Brain microvascular endothelial cell (primary cell): ENCODE measurements around the gene SLC35A1.

Experiments used
- DNase-seq: peaks from one replicate; pipeline ENCODE4 v3.0.0-alpha.2; 2020
- H3K27ac ChIP-seq: fragments of 250-450 bp; sonication (Bioruptor Pico); 2 replicates; pipeline ENCODE4 v1.5.1; 2020; ENCODE audit warnings: mild to moderate bottlenecking, moderate library complexity
- H3K27me3 ChIP-seq: fragments of 250-450 bp; sonication (Bioruptor Pico); replicated peaks from 2 replicates; pipeline ENCODE4 v1.5.1; 2020; ENCODE audit warnings: mild to moderate bottlenecking
- H3K36me3 ChIP-seq: fragments of 250-450 bp; sonication (Bioruptor Pico); replicated peaks from 2 replicates; pipeline ENCODE4 v1.5.1; 2020; ENCODE audit warnings: mild to moderate bottlenecking
- H3K4me3 ChIP-seq: 2 replicates; pipeline ENCODE4 v1.5.1; 2011; ENCODE audit warnings: low read depth, mild to moderate bottlenecking, control low read depth, low read length, moderate library complexity
- in situ Hi-C: cut with HindIII; loops from 2 replicates; pipeline ENCODE4 v1.10.0; 2017; ENCODE audit warnings: low sequenced_read_pairs, low pct_ligation_motif_present
- TF ChIP-seq, protein P1 (sequence below): IDR thresholded peaks from 2 replicates; pipeline ENCODE4 v1.5.1; 2011; ENCODE audit warnings: low read depth, mild to moderate bottlenecking, moderate library complexity, low read length, control low read depth, inconsistent platforms; ENCODE audit errors: missing control alignments

SLC35A1 gene

GRCh38 chr6:87553159-87553765 is 80.5 kb downstream of the SLC35A1 start:
- TF ChIP-seq, protein P1, sequence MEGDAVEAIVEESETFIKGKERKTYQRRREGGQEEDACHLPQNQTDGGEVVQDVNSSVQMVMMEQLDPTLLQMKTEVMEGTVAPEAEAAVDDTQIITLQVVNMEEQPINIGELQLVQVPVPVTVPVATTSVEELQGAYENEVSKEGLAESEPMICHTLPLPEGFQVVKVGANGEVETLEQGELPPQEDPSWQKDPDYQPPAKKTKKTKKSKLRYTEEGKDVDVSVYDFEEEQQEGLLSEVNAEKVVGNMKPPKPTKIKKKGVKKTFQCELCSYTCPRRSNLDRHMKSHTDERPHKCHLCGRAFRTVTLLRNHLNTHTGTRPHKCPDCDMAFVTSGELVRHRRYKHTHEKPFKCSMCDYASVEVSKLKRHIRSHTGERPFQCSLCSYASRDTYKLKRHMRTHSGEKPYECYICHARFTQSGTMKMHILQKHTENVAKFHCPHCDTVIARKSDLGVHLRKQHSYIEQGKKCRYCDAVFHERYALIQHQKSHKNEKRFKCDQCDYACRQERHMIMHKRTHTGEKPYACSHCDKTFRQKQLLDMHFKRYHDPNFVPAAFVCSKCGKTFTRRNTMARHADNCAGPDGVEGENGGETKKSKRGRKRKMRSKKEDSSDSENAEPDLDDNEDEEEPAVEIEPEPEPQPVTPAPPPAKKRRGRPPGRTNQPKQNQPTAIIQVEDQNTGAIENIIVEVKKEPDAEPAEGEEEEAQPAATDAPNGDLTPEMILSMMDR, result no peak
- in situ Hi-C loops, result no loop called here
- no peak for DNase-seq

GRCh38 chr6:87555506-87555905 is 82.7 kb downstream of the SLC35A1 start:
- TF ChIP-seq, protein P1, result no peak
- no peaks in the 10 kb centered on the region for H3K27me3 ChIP-seq
- no peak overlapping the region for H3K27ac ChIP-seq
- peaks cover 30% of the 10 kb centered on the region for H3K36me3 ChIP-seq
- in situ Hi-C loops, result no loop called here
- no peak for DNase-seq
- no peak overlapping the region for H3K4me3 ChIP-seq

More at GRCh38 chr6:87553159-87553765, 80.5 kb downstream of the SLC35A1 start:
- H3K4me3 ChIP-seq, result no peak overlapping the region
- H3K36me3 ChIP-seq, result peaks cover 31% of the 10 kb centered on the region
- H3K27ac ChIP-seq, result no peak overlapping the region
- no peaks in the 10 kb centered on the region for H3K27me3 ChIP-seq

DNA sequence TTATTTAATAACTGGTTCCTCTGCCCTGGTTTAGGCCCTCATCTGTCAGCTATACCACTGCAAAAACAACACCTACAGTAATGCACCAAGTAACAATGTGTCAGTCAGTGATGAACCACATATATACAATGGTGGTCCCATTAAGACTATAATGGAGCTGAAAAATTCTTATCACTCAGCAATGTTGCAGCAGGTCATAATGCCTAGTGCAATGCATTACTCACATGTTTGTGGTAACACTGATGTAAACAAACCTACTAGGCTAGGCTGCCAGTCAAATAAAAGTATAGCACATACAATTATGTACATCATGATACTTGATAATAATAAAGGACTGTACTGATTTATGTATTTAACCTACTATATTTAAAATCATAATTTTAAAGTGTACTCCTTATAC is 85.7 kb downstream of the SLC35A1 start:
- in situ Hi-C loops, result no loop called here
- Histone ChIP-seq H3K4me3 (no peak overlapping the region), H3K27me3 (no peaks in the 10 kb centered on the region), H3K36me3 (peaks cover 42% of the 10 kb centered on the region), H3K27ac (no peak overlapping the region)
- TF ChIP-seq, protein P1, result no peak
- DNase-seq, result no peak

GRCh38 chr6:87561017-87561416 is 88.2 kb downstream of the SLC35A1 start:
- in situ Hi-C loops, result no loop called here
- TF ChIP-seq, protein P1, result no peak
- Histone ChIP-seq H3K36me3 (peaks cover 40% of the 10 kb centered on the region), H3K27ac (no peak overlapping the region), H3K4me3 (no peak overlapping the region), H3K27me3 (no peaks in the 10 kb centered on the region)
- DNase-seq, result peak; percentile 25
